Panc1 (cell line): ENCODE results near the gene FAM186B. TPM values are rescaled to one million over a fixed set of nuclear protein-coding genes. Genes with fewer than 3 reads are reported as not detected.

Experiments
- ATAC-seq: fragments of 200-7000 bp; cut with Tn5 transposase; 2 replicates; pipeline ENCODE4 v1.9.1; 2020; ENCODE audit warnings: mild to moderate bottlenecking, moderate library complexity
- BruUV-seq: library from RNA; stranded (reverse); fragments of 400-500 nt; replicated peaks from 2 replicates; lab custom pipeline; 2021; lab: Mats Ljungman, UMichigan
- CTCF ChIA-PET: fragments of 300-600 bp; sonication (Branson Sonifier 250); formaldehyde crosslinking; loops from one replicate; lab custom pipeline; 2022; ENCODE audit warnings: antibody characterized with exemption; lab: Charles Lee
- POLR2A ChIA-PET: fragments of 300-600 bp; sonication (Branson Sonifier 250); formaldehyde crosslinking; loops from one replicate; lab custom pipeline; 2022; ENCODE audit warnings: antibody characterized with exemption; lab: Charles Lee
- DNase-seq: peaks from one replicate; pipeline ENCODE4 v3.0.0-alpha.2; 2010; ENCODE audit warnings: low read depth, low spot score
- H3K27ac ChIP-seq: 2 replicates; pipeline ENCODE4 v1.5.1; 2011; ENCODE audit warnings: mild to moderate bottlenecking, low read length, inconsistent platforms
- H3K27me3 ChIP-seq: fragments of 200-500 bp; sonication (Bioruptor generic); 2 replicates; pipeline ENCODE4 v1.6.0; 2014; ENCODE audit warnings: low read length, inconsistent platforms; ENCODE audit not compliant: control insufficient read depth, insufficient read depth
- H3K36me3 ChIP-seq: fragments of 200-500 bp; sonication (Bioruptor generic); 2 replicates; pipeline ENCODE4 v1.5.1; 2014; ENCODE audit warnings: inconsistent platforms, mild to moderate bottlenecking, low read length, moderate library complexity; ENCODE audit not compliant: control insufficient read depth, insufficient read depth
- H3K4me1 ChIP-seq: 2 replicates; pipeline ENCODE4 v1.5.1; 2011; ENCODE audit warnings: inconsistent platforms, mild to moderate bottlenecking, low read length, moderate library complexity; ENCODE audit not compliant: control insufficient read depth, insufficient read depth
- H3K4me3 ChIP-seq, 2 experiments: 2 replicates each; pipeline ENCODE4 v1.5.1; 2011 to 2012; ENCODE audit warnings: low read depth in 2 of 2, low read length in 2 of 2, mild to moderate bottlenecking in 2 of 2, inconsistent platforms in 1 of 2, moderate library complexity in 1 of 2
- H3K9me3 ChIP-seq: fragments of 200-500 bp; sonication (Bioruptor generic); 2 replicates; pipeline ENCODE4 v1.5.1; 2014; ENCODE audit warnings: low read depth, mild to moderate bottlenecking, inconsistent platforms, low read length, moderate library complexity; ENCODE audit not compliant: control insufficient read depth, insufficient read depth
- CTCF ChIP-seq: fragments of 450-650 bp; IDR thresholded peaks from 2 replicates; pipeline ENCODE4 v1.5.1; 2017; ENCODE audit warnings: mild to moderate bottlenecking
- POLR2AphosphoS5 ChIP-seq: IDR thresholded peaks from 2 replicates; pipeline ENCODE4 v1.6.1; 2012; ENCODE audit warnings: mild to moderate bottlenecking, low read depth, low read length, moderate library complexity
- SIN3A ChIP-seq: IDR thresholded peaks from 2 replicates; pipeline ENCODE4 v1.6.1; 2012; ENCODE audit warnings: low read depth, mild to moderate bottlenecking, low read length, moderate library complexity, borderline replicate concordance; ENCODE audit not compliant: insufficient read depth
- TCF7L2 ChIP-seq: IDR thresholded peaks from 2 replicates; pipeline ENCODE4 v1.6.1; 2011; ENCODE audit warnings: mild to moderate bottlenecking, low read depth, low read length, inconsistent platforms
- in situ Hi-C: cut with HindIII; loops from 2 replicates; pipeline ENCODE4 v1.10.0; 2016; ENCODE audit warnings: low sequenced_read_pairs, low pct_unique_long_range_greater_than_20kb
- intact Hi-C: fragments of 100-400 bp; cut with micrococcal nuclease; formaldehyde crosslinking; loops from one replicate; pipeline ENCODE4 v1.10.0; 2022; ENCODE audit not compliant: unreplicated experiment
- total RNA-seq: library from RNA; stranded (reverse); gene quantifications from one replicate; pipeline ENCODE4 v1.2.1, GENCODE V29; 2021; ENCODE audit not compliant: unreplicated experiment
- TF ChIP-seq, protein P1 (sequence below), 2 experiments: IDR thresholded peaks; 2 replicates each; pipeline ENCODE4 v1.6.1; 2011 to 2012; ENCODE audit warnings: low read depth in 2 of 2, control low read depth in 1 of 2, low read length in 1 of 2, mild to moderate bottlenecking in 1 of 2, moderate library complexity in 1 of 2; ENCODE audit not compliant: insufficient read depth in 1 of 2

Gene FAM186B
- total RNA-seq, 1 experiment from 2014 or later, result 0.13 TPM

DNA sequence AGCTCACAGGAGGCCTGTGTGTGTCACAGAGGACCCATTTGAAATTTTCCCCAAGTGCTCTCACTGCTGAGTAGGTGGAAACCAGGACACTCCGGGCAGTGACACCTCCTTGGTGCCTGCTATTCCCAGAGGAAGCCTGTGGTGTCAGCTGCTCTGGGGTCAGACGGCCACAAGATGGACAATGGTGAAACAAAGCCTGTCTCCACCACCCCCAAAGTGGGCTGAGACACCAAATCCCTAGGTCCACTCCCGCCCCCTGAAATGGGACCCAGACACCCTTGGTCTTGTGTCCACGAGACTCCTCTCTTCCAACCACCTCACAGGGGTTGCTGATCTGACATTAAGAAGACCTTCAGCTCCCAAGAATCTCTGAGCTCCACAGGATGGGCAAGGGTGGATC is 59.6 kb downstream of the FAM186B start:
- intact Hi-C loops, result no loop called here
- ATAC-seq (no peak), DNase-seq (no peak)
- Histone ChIP-seq H3K4me3 (no peak overlapping the region), H3K4me1 (no peaks in the 10 kb centered on the region), H3K27me3 (no peaks in the 10 kb centered on the region), H3K36me3 (no peaks in the 10 kb centered on the region), H3K27ac (no peak overlapping the region), H3K9me3 (no peaks in the 10 kb centered on the region)
- in situ Hi-C loops, result no loop called here
- BruUV-seq, result no TSS peak
- TF ChIP-seq POLR2AphosphoS5, result no peak
- TF ChIP-seq SIN3A, result no peak
- TF ChIP-seq, protein P1, sequence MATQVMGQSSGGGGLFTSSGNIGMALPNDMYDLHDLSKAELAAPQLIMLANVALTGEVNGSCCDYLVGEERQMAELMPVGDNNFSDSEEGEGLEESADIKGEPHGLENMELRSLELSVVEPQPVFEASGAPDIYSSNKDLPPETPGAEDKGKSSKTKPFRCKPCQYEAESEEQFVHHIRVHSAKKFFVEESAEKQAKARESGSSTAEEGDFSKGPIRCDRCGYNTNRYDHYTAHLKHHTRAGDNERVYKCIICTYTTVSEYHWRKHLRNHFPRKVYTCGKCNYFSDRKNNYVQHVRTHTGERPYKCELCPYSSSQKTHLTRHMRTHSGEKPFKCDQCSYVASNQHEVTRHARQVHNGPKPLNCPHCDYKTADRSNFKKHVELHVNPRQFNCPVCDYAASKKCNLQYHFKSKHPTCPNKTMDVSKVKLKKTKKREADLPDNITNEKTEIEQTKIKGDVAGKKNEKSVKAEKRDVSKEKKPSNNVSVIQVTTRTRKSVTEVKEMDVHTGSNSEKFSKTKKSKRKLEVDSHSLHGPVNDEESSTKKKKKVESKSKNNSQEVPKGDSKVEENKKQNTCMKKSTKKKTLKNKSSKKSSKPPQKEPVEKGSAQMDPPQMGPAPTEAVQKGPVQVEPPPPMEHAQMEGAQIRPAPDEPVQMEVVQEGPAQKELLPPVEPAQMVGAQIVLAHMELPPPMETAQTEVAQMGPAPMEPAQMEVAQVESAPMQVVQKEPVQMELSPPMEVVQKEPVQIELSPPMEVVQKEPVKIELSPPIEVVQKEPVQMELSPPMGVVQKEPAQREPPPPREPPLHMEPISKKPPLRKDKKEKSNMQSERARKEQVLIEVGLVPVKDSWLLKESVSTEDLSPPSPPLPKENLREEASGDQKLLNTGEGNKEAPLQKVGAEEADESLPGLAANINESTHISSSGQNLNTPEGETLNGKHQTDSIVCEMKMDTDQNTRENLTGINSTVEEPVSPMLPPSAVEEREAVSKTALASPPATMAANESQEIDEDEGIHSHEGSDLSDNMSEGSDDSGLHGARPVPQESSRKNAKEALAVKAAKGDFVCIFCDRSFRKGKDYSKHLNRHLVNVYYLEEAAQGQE (IDR thresholded peaks at IDR 0.05; ENCODE audit: insufficient read depth in 1 of 2, low read depth in 2 of 2, low read length in 1 of 2), result no peak
- TF ChIP-seq CTCF, result no peak
- TF ChIP-seq TCF7L2, result no peak
- POLR2A ChIA-PET, result no interaction called here
- CTCF ChIA-PET, result interaction anchor here (0.5 kb wide), 2 partner anchors 162 to 294 kb away, joined by 3 to 4 read pairs; no protein-coding TSS in a partner anchor

DNA sequence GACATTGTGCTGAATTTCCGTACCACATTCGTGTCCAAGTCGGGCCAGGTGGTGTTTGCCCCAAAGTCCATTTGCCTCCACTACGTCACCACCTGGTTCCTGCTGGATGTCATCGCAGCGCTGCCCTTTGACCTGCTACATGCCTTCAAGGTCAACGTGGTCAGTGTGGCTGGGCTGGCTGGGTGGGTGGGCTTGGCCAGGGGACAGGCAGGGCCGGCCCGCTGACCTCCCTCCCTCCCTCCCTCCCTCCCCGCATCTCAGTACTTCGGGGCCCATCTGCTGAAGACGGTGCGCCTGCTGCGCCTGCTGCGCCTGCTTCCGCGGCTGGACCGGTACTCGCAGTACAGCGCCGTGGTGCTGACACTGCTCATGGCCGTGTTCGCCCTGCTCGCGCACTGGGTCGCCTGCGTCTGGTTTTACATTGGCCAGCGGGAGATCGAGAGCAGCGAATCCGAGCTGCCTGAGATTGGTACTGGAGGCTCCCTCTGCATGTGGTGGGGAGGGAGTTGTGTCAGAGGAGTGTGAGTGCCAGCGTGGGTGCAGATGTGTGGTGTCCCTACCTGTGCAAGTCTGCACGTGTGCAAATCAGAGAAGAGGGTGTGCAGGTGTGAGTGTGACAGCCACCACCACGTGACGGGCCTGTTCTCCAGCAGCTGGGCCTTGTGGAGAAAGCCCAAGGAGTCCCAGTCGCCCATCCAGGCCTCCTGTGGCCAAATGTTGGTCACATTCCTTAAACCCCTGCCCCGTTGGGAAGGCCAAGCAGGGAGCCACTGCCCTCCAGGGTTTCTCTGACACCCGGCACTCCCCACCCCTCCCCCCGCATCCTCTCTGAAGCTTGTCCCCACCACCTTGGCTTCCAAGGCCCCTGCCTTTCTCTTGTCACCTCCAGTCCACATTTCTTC is 61.3 kb downstream of the FAM186B start:
- no peak for ATAC-seq
- no peaks in the 10 kb centered on the region for H3K9me3 ChIP-seq
- POLR2A ChIA-PET, result no interaction called here
- TF ChIP-seq, protein P1 (IDR thresholded peaks at IDR 0.05; ENCODE audit: insufficient read depth in 1 of 2, low read depth in 2 of 2, low read length in 1 of 2), result no peak
- TF ChIP-seq CTCF (no peak), POLR2AphosphoS5 (no peak), TCF7L2 (no peak), SIN3A (no peak)
- DNase-seq, result no peak
- H3K4me1 ChIP-seq, result no peaks in the 10 kb centered on the region; the same call in 1 of the 2 replicates
- BruUV-seq, result no TSS peak
- H3K27me3 ChIP-seq, result peaks cover 3% of the 10 kb centered on the region; the same call in 1 of the 2 replicates
- H3K36me3 ChIP-seq, result no peaks in the 10 kb centered on the region
- intact Hi-C loops, result no loop called here
- H3K27ac ChIP-seq, result no peak overlapping the region
- no peak overlapping the region for H3K4me3 ChIP-seq
- in situ Hi-C loops, result no loop called here
- CTCF ChIA-PET, result interaction anchor here (0.5 to 0.6 kb wide), 2 partner anchors 27 to 247 kb away, joined by 3 to 4 read pairs; no protein-coding TSS in a partner anchor
